Body of pancreas (tissue), 4 donors: ENCODE measurements around the gene OR13C4. TPM values are rescaled to one million over a fixed set of nuclear protein-coding genes. Genes with fewer than 3 reads are reported as not detected.

ENCODE experiments used
- ATAC-seq: fragments of 150-250 bp; one replicate; pipeline ENCODE4 v1.9.1; 2016
- DNase-seq, 4 donors: peaks; one replicate each; pipeline ENCODE4 v3.0.0-alpha.2; 2019
- H3K27ac ChIP-seq, 4 donors: fragments of 200-600 bp; sonication (generic); 1 replicate in 3 of 4; 2 replicates in 1 of 4; pipeline versions ENCODE4 v1.5.1 to v1.6.1; 2016 to 2019; ENCODE audit warnings: mild to moderate bottlenecking in 1 of 4, mixed read lengths in 1 of 4, moderate library complexity in 1 of 4
- H3K27me3 ChIP-seq, 2 donors: fragments of 200-600 bp; sonication (generic); one replicate each; pipeline ENCODE4 v1.6.0; 2016; ENCODE audit warnings: mild to moderate bottlenecking in 1 of 2
- H3K36me3 ChIP-seq, 2 donors: fragments of 200-600 bp; sonication (generic); replicated peaks in 1 of 2; 2 replicates each; pipeline ENCODE4 v1.5.1; 2016; ENCODE audit warnings: low read depth in 2 of 2; ENCODE audit not compliant: insufficient read depth in 1 of 2
- H3K4me1 ChIP-seq: fragments of 200-600 bp; sonication (generic); one replicate; pipeline ENCODE4 v1.6.0; 2016
- H3K4me3 ChIP-seq, 2 donors: fragments of 200-600 bp; sonication (generic); 1 replicate in 1 of 2; 2 replicates in 1 of 2; pipeline ENCODE4 v1.5.1; 2016 to 2019
- H3K9me3 ChIP-seq, 3 donors: fragments of 200-600 bp; sonication (generic); 1 replicate in 2 of 3; 2 replicates in 1 of 3; pipeline ENCODE4 v1.5.1; 2016
- POLR2A ChIP-seq, 3 donors: fragments of 450-650 bp; IDR thresholded peaks; one replicate each; pipeline ENCODE4 v1.6.1; 2016; ENCODE audit warnings: antibody characterized with exemption in 3 of 3, mild to moderate bottlenecking in 2 of 3
- WGBS, 2 donors: methylation state at CpG; one replicate each; pipeline ENCODE4 v1.1.5; 2017; 5-methylcytosine and 5-hydroxymethylcytosine counted together
- intact Hi-C: fragments of 100-400 bp; cut with DNase I; formaldehyde crosslinking; loops from one replicate; pipeline ENCODE4 v1.15.1; 2023
- total RNA-seq, 2 donors: library from RNA; depleted of rRNA; stranded (reverse); fragments of >200 nt; gene quantifications; one replicate each; pipeline ENCODE4 v1.1.0, GENCODE V29; 2016
- TF ChIP-seq, protein P1 (sequence below), 7 experiments: fragments of 450-650 bp in 4 of 7; fragments of 200-600 bp in 3 of 7; sonication (generic) in 3 of 7; IDR thresholded peaks; one replicate each; pipeline ENCODE4 v1.5.1; 2016 to 2019; ENCODE audit warnings: antibody characterized with exemption in 7 of 7

Gene OR13C4
- total RNA-seq, 2 donors from 2014 or later = not detected

DNA sequence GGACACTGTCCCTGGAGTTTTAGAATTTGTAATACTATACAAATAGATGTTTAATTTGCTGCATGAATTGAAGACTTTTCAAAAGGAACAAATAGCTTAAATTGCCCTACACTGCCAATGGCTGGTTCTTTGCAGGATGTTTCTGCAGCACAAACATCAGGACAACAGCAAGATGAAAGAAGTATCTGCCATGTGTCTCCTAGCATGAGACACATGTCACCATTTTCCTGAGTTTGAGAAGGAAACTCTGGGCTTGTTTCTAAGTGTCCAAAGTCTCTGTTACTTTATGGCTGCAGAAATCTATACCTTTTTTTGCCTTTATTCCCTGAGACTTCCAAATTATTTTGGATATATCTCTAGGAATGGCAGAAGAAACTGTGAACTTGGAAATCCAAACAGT lies 23.6 kb downstream of the OR13C4 start:
- H3K27ac ChIP-seq = no peak overlapping the region
- DNase-seq = no peak
- H3K36me3 ChIP-seq = no peaks in the 10 kb centered on the region
- no peak for TF ChIP-seq POLR2A (IDR thresholded peaks at IDR 0.05)
- TF ChIP-seq, protein P1, sequence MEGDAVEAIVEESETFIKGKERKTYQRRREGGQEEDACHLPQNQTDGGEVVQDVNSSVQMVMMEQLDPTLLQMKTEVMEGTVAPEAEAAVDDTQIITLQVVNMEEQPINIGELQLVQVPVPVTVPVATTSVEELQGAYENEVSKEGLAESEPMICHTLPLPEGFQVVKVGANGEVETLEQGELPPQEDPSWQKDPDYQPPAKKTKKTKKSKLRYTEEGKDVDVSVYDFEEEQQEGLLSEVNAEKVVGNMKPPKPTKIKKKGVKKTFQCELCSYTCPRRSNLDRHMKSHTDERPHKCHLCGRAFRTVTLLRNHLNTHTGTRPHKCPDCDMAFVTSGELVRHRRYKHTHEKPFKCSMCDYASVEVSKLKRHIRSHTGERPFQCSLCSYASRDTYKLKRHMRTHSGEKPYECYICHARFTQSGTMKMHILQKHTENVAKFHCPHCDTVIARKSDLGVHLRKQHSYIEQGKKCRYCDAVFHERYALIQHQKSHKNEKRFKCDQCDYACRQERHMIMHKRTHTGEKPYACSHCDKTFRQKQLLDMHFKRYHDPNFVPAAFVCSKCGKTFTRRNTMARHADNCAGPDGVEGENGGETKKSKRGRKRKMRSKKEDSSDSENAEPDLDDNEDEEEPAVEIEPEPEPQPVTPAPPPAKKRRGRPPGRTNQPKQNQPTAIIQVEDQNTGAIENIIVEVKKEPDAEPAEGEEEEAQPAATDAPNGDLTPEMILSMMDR (IDR thresholded peaks at IDR 0.05) = no peak
- no peaks in the 10 kb centered on the region for H3K27me3 ChIP-seq
- ATAC-seq = no peak
- H3K4me3 ChIP-seq = no peak overlapping the region
- intact Hi-C loops = no loop called here
- H3K9me3 ChIP-seq = no peaks in the 10 kb centered on the region
- H3K4me1 ChIP-seq = no peaks in the 10 kb centered on the region

DNA sequence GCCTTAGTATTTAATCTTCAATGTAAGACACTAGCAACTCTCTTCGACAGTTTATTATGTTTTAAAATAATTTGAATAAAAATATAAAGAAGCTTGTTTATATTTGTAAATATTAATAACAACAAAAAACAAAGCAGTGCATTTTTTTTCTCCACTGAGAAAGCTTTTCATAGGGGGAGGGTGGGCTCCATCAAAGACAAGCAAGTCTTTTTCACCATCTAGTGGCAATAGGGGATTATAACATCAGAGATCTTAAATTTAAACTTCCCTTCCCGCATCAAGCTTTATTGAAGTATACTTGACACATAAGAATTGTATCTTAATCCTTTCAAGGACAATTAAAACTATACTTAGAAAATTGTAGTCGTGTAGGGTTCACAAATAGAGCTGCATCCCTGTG lies 32.2 kb downstream of the OR13C4 start:
- no peaks in the 10 kb centered on the region for H3K27me3 ChIP-seq
- no peaks in the 10 kb centered on the region for H3K4me1 ChIP-seq
- DNase-seq (no peak), ATAC-seq (no peak)
- 51 to 56% methylated on average over 3 of the region's 3 CpGs for WGBS, 2 donors
- H3K4me3 ChIP-seq = no peak overlapping the region
- intact Hi-C loops = no loop called here
- H3K27ac ChIP-seq = no peak overlapping the region
- no peak for TF ChIP-seq POLR2A (IDR thresholded peaks at IDR 0.05)
- TF ChIP-seq, protein P1 (IDR thresholded peaks at IDR 0.05) = no peak
- no peaks in the 10 kb centered on the region for H3K36me3 ChIP-seq
- no peaks in the 10 kb centered on the region for H3K9me3 ChIP-seq

DNA sequence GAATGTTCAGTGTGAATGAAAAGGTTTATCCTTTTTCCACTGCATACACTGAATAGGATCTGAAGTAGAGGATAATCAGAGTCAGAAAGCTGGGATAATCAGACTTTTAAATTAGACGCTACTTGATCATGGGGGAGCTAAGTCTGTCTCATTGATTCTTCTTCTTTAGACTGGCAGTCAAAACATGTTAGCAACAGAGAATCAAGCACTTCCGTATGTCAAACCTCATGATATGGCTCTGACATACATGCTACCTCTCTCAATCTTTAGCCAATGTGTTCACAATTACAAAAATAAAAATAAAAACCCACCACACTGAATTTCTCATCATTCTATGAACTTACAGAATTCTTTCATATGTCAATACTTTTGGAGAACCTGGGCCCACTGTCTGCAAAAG lies 42.0 kb downstream of the OR13C4 start:
- Histone ChIP-seq H3K4me1 (no peaks in the 10 kb centered on the region), H3K9me3 (no peaks in the 10 kb centered on the region), H3K27me3 (no peaks in the 10 kb centered on the region), H3K27ac (no peak overlapping the region), H3K4me3 (no peak overlapping the region), H3K36me3 (no peaks in the 10 kb centered on the region)
- ATAC-seq = no peak
- intact Hi-C loops = no loop called here
- no peak for DNase-seq
- 80 to 93% methylated on average over 2 of the region's 2 CpGs for WGBS, 2 donors
- TF ChIP-seq POLR2A (IDR thresholded peaks at IDR 0.05) = no peak
- TF ChIP-seq, protein P1 (IDR thresholded peaks at IDR 0.05) = no peak

DNA sequence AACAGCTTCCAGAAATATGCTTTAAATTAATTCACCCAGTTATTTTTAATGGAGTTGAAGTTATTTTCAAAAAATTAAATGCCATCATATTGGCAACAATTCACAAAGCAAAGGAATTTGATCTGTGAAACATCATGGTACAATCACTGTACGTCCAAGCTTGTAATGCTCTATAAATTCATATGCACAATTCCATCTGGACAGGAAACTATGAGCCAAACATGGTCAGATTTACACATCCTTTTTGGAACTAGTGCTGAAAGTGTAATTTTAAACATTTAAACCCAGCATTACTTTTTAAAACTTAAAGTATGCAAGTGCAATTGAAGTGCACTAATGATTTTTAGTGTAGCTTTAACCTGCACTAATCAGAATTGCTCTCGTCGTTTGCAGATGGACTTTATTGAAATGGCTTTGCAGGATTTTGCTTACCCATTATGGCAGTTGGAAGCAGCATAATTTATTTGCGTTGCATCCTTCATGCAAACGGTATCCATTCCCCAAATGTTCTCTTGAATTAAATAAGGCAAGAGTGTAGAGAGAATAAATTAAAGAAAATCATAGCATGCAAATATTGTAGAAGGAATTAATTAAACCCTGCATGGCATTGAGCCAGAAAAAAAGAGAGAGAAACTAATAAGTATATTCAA lies 44.0 kb downstream of the OR13C4 start:
- H3K27ac ChIP-seq = no peak overlapping the region
- 68 to 74% methylated on average over 5 of the region's 5 CpGs for WGBS, 2 donors
- no peak overlapping the region for H3K4me3 ChIP-seq
- TF ChIP-seq POLR2A (IDR thresholded peaks at IDR 0.05) = no peak
- TF ChIP-seq, protein P1 (IDR thresholded peaks at IDR 0.05) = no peak
- ATAC-seq (no peak), DNase-seq (no peak)
- no peaks in the 10 kb centered on the region for H3K4me1 ChIP-seq
- no peaks in the 10 kb centered on the region for H3K27me3 ChIP-seq
- H3K9me3 ChIP-seq = no peaks in the 10 kb centered on the region
- intact Hi-C loops = no loop called here
- H3K36me3 ChIP-seq = no peaks in the 10 kb centered on the region

Other genes starting within 250 kb of the OR13C4 start
- gene OR13F1, start 22.9 kb downstream of the OR13C4 start, total RNA-seq = not detected
- not detected for gene OR13C3, start 9.6 kb upstream of the OR13C4 start, total RNA-seq
- gene OR13C8, start 42.0 kb upstream of the OR13C4 start, total RNA-seq = not detected
- gene OR13C5, start 72.2 kb upstream of the OR13C4 start, total RNA-seq = not detected
- not detected for gene OR13C2, start 78.4 kb upstream of the OR13C4 start, total RNA-seq
- gene OR13C9, start 91.0 kb upstream of the OR13C4 start, total RNA-seq = not detected
- not detected for gene OR13D1, start 167.3 kb upstream of the OR13C4 start, total RNA-seq
- 10 to 100 TPM; 12.5 to 15.2 TPM for gene NIPSNAP3A, start 220.5 kb upstream of the OR13C4 start, total RNA-seq
- 1 to 10 TPM in 1 of 2 donors, not detected in 1; 2.6 TPM for gene NIPSNAP3B, start 236.9 kb upstream of the OR13C4 start, total RNA-seq